Measurements from ENCODE around the gene CLDN19.

GRCh38 chr1:42692911-42693310 is 47.1 kb downstream of the CLDN19 start:
- TF ChIP-seq CTCF (conservative IDR thresholded peaks at IDR 0.05) (no peak), ZFX (IDR thresholded peaks at IDR 0.05) (no peak)

Data from C4-2B (cell line).